Gastroesophageal sphincter (tissue), 4 donors: Measurements from ENCODE around the gene ADAMTS12. TPM values are rescaled to one million over a fixed set of nuclear protein-coding genes. Genes with fewer than 3 reads are reported as not detected.

Experiments used
- ATAC-seq: fragments of 150-250 bp; one replicate; pipeline ENCODE4 v1.9.1; 2016; ENCODE audit warnings: mild to moderate bottlenecking, moderate library complexity
- H3K27ac ChIP-seq, 4 donors: fragments of 200-600 bp; sonication (generic) in 3 of 4; 1 replicate in 3 of 4; 2 replicates in 1 of 4; pipeline ENCODE4 v1.5.1; 2016 to 2019
- H3K27me3 ChIP-seq: fragments of 200-600 bp; sonication (generic); one replicate; pipeline ENCODE4 v1.5.1; 2019
- H3K36me3 ChIP-seq, 2 donors: fragments of 200-600 bp; sonication (generic); one replicate each; pipeline ENCODE4 v1.5.1; 2019; ENCODE audit warnings: control low read depth in 1 of 2
- H3K4me1 ChIP-seq, 3 donors: fragments of 200-600 bp; sonication (generic); 1 replicate in 2 of 3; 2 replicates in 1 of 3; pipeline ENCODE4 v1.5.1; 2016 to 2019; ENCODE audit warnings: control low read depth in 2 of 3
- H3K4me3 ChIP-seq, 2 donors: fragments of 200-600 bp; sonication (generic); one replicate each; pipeline ENCODE4 v1.5.1; 2019; ENCODE audit warnings: mild to moderate bottlenecking in 1 of 2, moderate library complexity in 1 of 2
- H3K9me3 ChIP-seq, 3 donors: fragments of 200-600 bp; sonication (generic); one replicate each; pipeline ENCODE4 v1.5.1; 2017 to 2019; ENCODE audit warnings: control low read depth in 2 of 3
- CTCF ChIP-seq, 4 experiments: fragments of 200-600 bp in 2 of 4; fragments of 450-650 bp in 2 of 4; sonication (generic) in 1 of 4; IDR thresholded peaks; one replicate each; pipeline ENCODE4 v1.5.1; 2017 to 2019; ENCODE audit warnings: antibody characterized with exemption in 4 of 4, mild to moderate bottlenecking in 2 of 4, moderate library complexity in 2 of 4
- EP300 ChIP-seq: sonication (generic); formaldehyde crosslinking; IDR thresholded peaks from one replicate; pipeline ENCODE4 v1.6.1; 2017; ENCODE audit warnings: antibody characterized with exemption, mild to moderate bottlenecking
- POLR2A ChIP-seq, 2 donors: fragments of 450-650 bp; IDR thresholded peaks; one replicate each; pipeline ENCODE4 v1.6.1; 2017; ENCODE audit warnings: antibody characterized with exemption in 2 of 2, mild to moderate bottlenecking in 2 of 2, moderate library complexity in 1 of 2
- POLR2AphosphoS5 ChIP-seq: sonication (generic); formaldehyde crosslinking; IDR thresholded peaks from one replicate; pipeline ENCODE4 v1.6.1; 2017; ENCODE audit warnings: antibody characterized with exemption
- WGBS, 2 donors: methylation state at CpG; one replicate each; pipeline ENCODE4 v1.1.5; 2018; ENCODE audit warnings: low coverage in 1 of 2; 5-methylcytosine and 5-hydroxymethylcytosine counted together
- total RNA-seq, 4 donors: library from RNA; depleted of rRNA; stranded (reverse); fragments of >200 nt; gene quantifications; one replicate each; pipeline ENCODE4 v1.1.0, GENCODE V29; 2016

ADAMTS12 gene
- total RNA-seq, 4 donors from 2014 or later, result 2.6 to 6.5 (median 5.2) TPM

DNA sequence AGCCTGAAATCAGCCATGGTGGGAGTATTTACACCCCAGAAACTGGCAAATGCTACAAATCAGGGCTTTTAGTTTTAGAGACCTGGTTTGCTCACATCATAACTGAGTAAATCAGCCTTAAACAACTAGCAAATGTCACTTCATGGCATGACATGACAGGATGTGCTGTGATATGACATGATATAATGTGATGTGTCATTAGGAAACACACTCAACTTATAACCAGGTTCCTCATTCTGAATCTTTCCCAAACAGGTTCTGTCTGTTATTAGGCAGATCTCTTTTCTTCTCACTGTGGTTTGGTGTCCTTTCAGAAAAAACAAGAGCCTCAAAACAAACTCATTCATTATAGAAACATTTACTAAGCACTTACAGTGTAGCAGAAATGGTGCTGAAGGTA is 90.5 kb downstream of the ADAMTS12 start:
- no peak for ATAC-seq
- no peaks in the 10 kb centered on the region for H3K27me3 ChIP-seq
- H3K4me3 ChIP-seq, result no peak overlapping the region
- TF ChIP-seq POLR2AphosphoS5 (no peak), EP300 (no peak), POLR2A (IDR thresholded peaks at IDR 0.05) (no peak), CTCF (IDR thresholded peaks at IDR 0.05) (no peak)
- H3K9me3 ChIP-seq, result no peaks in the 10 kb centered on the region
- H3K4me1 ChIP-seq, result no peaks in the 10 kb centered on the region
- no peak overlapping the region for H3K27ac ChIP-seq
- no peaks in the 10 kb centered on the region for H3K36me3 ChIP-seq

DNA sequence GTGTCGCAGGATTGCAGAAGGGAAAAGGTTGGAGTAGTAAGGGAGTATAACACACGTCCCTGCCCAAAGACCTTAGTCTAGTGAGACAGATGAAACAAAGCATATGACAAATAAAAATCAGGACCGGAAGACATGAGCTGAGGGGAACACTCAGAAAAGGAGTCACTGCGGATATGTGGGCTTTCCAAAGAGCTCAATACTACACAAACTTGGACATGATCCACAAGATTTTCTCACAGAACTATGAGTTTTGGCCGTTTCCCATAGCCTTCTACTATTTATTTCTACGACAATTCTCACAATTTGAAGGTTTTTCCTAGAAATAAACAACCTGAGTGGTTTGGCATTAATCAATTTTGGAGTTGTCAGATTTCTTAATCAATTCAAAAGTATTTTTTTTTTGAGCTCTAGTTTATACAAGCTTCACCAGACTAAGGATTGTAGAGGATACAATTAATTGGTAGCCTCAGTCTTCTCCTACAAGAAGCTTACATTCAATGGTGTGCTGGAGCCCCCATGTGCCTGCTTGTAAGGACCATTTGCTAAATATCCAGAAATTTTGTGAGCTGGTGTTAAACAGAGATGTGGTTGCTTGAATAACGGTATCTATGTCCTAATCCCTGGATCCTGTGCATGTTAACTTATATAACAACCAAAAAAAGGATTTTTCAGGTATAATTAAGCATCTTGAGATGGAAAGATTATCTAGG is 91.4 kb downstream of the ADAMTS12 start:
- 60 to 83% methylated on average over 7 of the region's 7 CpGs for WGBS, 2 donors
- H3K27me3 ChIP-seq, result no peaks in the 10 kb centered on the region
- H3K4me3 ChIP-seq, result no peak overlapping the region
- no peak overlapping the region for H3K27ac ChIP-seq
- no peak for ATAC-seq
- TF ChIP-seq EP300 (no peak), POLR2AphosphoS5 (no peak), CTCF (IDR thresholded peaks at IDR 0.05) (no peak), POLR2A (IDR thresholded peaks at IDR 0.05) (no peak)
- H3K36me3 ChIP-seq, result no peaks in the 10 kb centered on the region
- H3K4me1 ChIP-seq, result no peaks in the 10 kb centered on the region
- H3K9me3 ChIP-seq, result no peaks in the 10 kb centered on the region

DNA sequence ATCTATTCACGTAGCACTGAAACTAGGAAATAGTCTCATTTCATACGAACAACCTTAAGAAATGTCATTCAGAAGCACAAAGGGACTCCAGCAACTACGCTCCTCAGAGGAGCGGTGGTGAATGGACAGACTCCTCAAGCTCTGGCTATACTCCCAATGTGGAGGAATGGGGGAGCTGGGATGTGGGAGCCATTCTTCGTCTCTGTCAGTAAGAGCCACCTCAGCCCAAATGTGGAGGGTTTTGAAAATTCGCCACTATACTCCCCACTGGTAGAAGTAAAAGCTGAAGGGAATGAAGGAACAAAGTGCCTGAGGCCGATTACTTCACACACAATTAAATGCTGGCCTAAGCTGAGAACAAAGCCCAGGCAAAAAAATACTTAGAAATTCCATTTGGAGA is 96.3 kb downstream of the ADAMTS12 start:
- TF ChIP-seq POLR2A (IDR thresholded peaks at IDR 0.05) (no peak), CTCF (IDR thresholded peaks at IDR 0.05) (no peak), POLR2AphosphoS5 (no peak), EP300 (no peak)
- H3K36me3 ChIP-seq, result no peaks in the 10 kb centered on the region
- H3K27ac ChIP-seq, result no peak overlapping the region
- H3K9me3 ChIP-seq, result no peaks in the 10 kb centered on the region
- no peaks in the 10 kb centered on the region for H3K27me3 ChIP-seq
- no peak for ATAC-seq
- WGBS, 2 donors, result 68 to 80% methylated on average over 5 to 6 of the region's 7 CpGs
- no peaks in the 10 kb centered on the region for H3K4me1 ChIP-seq
- no peak overlapping the region for H3K4me3 ChIP-seq

GRCh38 chr5:33794550-33795181 is 97.1 kb downstream of the ADAMTS12 start:
- Histone ChIP-seq H3K9me3 (no peaks in the 10 kb centered on the region), H3K27me3 (no peaks in the 10 kb centered on the region), H3K4me1 (no peaks in the 10 kb centered on the region), H3K27ac (no peak overlapping the region), H3K4me3 (no peak overlapping the region), H3K36me3 (no peaks in the 10 kb centered on the region)
- no peak for TF ChIP-seq EP300
- TF ChIP-seq POLR2A (IDR thresholded peaks at IDR 0.05), result no peak
- no peak for TF ChIP-seq POLR2AphosphoS5
- TF ChIP-seq CTCF (IDR thresholded peaks at IDR 0.05), result no peak
- 54 to 85% methylated on average over 4 to 5 of the region's 8 CpGs for WGBS, 2 donors
- ATAC-seq, result no peak
